PFSK-1 (cell line): ENCODE results near the gene PRELID1.

Experiments used
- FOXP2 ChIP-seq: optimal IDR thresholded peaks from 2 replicates; pipeline ENCODE3; 2011; ENCODE audit warnings: borderline replicate concordance, control low read depth, inconsistent platforms; ENCODE audit not compliant: insufficient read depth; ENCODE audit errors: extremely low read length, extremely low read depth
- POLR2AphosphoS5 ChIP-seq: IDR thresholded peaks from 2 replicates; pipeline ENCODE4 v1.6.1; 2012; ENCODE audit warnings: low read depth, mild to moderate bottlenecking, control low read depth, low read length, moderate library complexity
- SIN3A ChIP-seq: IDR thresholded peaks from 2 replicates; pipeline ENCODE4 v1.6.1; 2012; ENCODE audit warnings: mild to moderate bottlenecking, low read length, moderate library complexity, borderline replicate concordance; ENCODE audit not compliant: insufficient read depth
- TAF1 ChIP-seq: IDR thresholded peaks from 2 replicates; pipeline ENCODE4 v1.6.1; 2012; ENCODE audit warnings: low read length, control low read depth, borderline replicate concordance; ENCODE audit not compliant: insufficient read depth
- TF ChIP-seq, protein P1 (sequence below), 2 experiments: IDR thresholded peaks; 2 replicates each; pipeline versions ENCODE4 v1.6.1 to v1.8.0; 2011 to 2012; ENCODE audit warnings: low read depth in 2 of 2, low read length in 2 of 2, control low read depth in 1 of 2, inconsistent platforms in 1 of 2, mild to moderate bottlenecking in 1 of 2, moderate library complexity in 1 of 2; ENCODE audit not compliant: insufficient read depth in 1 of 2

The PRELID1 gene

DNA sequence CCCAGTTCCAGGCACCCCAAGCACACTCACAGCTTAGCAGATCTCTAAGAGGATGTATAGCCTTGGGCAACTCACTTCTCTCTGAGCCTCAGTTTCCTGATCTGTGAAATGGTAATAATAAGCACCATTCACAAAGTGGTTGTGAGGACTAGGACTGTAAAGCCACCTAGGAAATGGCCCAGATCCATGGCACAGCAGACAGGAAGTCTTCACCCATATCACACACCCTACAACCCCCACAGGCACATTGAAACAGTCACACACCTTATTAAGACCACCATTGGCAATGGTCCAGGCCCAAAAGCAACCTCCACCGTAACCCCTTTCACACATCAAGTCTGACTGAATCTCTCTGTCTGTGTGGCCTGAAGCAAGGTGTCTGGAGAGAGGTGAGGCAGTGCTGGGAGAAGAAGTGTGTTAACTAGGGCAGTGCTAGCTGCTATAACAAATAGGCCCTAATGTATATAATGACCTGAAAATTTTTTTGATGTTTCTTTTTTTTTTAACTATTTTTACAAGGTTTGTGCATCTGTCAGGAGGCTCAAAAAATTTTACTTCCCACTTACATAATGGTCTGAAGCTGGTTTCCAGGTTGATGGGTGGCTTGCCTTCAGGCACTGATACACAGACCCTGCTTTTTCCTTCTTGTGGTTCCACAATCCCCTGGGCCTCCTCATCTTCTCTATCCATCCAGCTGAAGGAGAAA is 51.7 kb downstream of the PRELID1 start:
- TF ChIP-seq POLR2AphosphoS5 (no peak), SIN3A (no peak), TAF1 (no peak)
- TF ChIP-seq, protein P1, sequence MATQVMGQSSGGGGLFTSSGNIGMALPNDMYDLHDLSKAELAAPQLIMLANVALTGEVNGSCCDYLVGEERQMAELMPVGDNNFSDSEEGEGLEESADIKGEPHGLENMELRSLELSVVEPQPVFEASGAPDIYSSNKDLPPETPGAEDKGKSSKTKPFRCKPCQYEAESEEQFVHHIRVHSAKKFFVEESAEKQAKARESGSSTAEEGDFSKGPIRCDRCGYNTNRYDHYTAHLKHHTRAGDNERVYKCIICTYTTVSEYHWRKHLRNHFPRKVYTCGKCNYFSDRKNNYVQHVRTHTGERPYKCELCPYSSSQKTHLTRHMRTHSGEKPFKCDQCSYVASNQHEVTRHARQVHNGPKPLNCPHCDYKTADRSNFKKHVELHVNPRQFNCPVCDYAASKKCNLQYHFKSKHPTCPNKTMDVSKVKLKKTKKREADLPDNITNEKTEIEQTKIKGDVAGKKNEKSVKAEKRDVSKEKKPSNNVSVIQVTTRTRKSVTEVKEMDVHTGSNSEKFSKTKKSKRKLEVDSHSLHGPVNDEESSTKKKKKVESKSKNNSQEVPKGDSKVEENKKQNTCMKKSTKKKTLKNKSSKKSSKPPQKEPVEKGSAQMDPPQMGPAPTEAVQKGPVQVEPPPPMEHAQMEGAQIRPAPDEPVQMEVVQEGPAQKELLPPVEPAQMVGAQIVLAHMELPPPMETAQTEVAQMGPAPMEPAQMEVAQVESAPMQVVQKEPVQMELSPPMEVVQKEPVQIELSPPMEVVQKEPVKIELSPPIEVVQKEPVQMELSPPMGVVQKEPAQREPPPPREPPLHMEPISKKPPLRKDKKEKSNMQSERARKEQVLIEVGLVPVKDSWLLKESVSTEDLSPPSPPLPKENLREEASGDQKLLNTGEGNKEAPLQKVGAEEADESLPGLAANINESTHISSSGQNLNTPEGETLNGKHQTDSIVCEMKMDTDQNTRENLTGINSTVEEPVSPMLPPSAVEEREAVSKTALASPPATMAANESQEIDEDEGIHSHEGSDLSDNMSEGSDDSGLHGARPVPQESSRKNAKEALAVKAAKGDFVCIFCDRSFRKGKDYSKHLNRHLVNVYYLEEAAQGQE (IDR thresholded peaks at IDR 0.05; ENCODE audit: insufficient read depth in 1 of 2, low read depth in 2 of 2, low read length in 2 of 2): no peak

DNA sequence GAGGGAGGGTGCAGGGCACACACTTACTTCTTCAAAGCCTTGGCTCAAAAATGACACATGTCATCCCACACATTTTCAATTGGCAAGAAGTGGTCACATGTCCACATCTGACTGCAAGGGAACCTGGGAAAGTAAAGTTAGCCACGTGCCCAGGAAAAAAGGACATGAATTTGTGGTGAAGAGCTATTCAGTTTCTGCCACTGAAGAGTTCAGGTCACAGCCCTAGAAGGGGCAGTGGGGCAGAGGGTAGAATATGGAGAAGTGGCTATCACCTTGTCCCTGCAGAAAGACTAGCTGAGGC is 52.2 kb downstream of the PRELID1 start:
- no peak for TF ChIP-seq TAF1
- TF ChIP-seq SIN3A: no peak
- TF ChIP-seq, protein P1 (IDR thresholded peaks at IDR 0.05; ENCODE audit: insufficient read depth in 1 of 2, low read depth in 2 of 2, low read length in 2 of 2): no peak
- no peak for TF ChIP-seq FOXP2
- no peak for TF ChIP-seq POLR2AphosphoS5
